ENCODE results near the gene PPIE.

Gene PPIE

DNA sequence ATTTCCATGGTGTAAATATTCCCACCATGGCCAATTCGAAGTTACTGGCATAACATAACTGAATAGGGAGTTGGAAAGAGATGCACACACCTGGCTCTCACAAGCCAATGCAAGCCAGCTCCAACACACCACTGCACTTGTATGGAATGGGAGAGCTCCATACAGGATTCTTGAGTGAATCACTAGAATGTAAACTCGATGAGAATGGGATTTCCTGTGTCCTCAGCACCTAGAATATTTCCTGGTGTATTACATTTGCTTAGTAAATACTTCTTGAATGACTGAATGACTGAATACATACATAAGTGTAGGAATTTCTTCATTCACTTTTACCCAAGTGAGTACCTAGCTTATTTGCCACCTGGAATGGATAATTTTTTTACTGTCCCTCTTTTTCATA, 16.2 kb upstream of the PPIE start:
- H3K4me3 ChIP-seq (ENCODE audit: low read depth, low read length) = no peak overlapping the region
- TF ChIP-seq, protein P1, sequence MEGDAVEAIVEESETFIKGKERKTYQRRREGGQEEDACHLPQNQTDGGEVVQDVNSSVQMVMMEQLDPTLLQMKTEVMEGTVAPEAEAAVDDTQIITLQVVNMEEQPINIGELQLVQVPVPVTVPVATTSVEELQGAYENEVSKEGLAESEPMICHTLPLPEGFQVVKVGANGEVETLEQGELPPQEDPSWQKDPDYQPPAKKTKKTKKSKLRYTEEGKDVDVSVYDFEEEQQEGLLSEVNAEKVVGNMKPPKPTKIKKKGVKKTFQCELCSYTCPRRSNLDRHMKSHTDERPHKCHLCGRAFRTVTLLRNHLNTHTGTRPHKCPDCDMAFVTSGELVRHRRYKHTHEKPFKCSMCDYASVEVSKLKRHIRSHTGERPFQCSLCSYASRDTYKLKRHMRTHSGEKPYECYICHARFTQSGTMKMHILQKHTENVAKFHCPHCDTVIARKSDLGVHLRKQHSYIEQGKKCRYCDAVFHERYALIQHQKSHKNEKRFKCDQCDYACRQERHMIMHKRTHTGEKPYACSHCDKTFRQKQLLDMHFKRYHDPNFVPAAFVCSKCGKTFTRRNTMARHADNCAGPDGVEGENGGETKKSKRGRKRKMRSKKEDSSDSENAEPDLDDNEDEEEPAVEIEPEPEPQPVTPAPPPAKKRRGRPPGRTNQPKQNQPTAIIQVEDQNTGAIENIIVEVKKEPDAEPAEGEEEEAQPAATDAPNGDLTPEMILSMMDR (IDR thresholded peaks at IDR 0.05; ENCODE audit: low read depth, low read length) = no peak
- TF ChIP-seq MYC (IDR thresholded peaks at IDR 0.05; ENCODE audit: low read depth, low read length) (no peak), POLR2A (IDR thresholded peaks at IDR 0.05; ENCODE audit: extremely low read depth, insufficient read length) (no peak)
- TF ChIP-seq, protein P2, sequence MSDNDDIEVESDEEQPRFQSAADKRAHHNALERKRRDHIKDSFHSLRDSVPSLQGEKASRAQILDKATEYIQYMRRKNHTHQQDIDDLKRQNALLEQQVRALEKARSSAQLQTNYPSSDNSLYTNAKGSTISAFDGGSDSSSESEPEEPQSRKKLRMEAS (IDR thresholded peaks at IDR 0.05; ENCODE audit: low read depth, low read length) = no peak
- no peak for DNase-seq (ENCODE audit: low read depth)

DNA sequence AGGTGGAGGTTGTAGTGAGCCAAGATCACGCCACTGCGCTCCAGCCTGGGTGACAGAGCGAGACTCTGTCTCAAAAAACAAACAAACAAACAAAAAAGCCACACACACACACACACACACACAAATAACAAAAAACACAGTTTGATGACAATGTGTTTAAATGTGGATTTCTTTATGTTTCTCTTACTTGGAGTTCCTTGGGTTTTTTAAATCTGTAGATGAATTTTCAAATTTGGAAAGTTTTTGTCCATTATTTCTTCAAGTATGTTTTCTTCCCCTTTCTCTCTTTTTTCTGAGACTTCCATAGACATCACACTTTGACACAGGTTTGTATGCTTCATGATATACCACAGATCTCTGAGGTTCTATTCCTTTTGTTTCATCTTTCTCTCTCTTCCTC, 12.1 kb upstream of the PPIE start:
- no peak for DNase-seq (ENCODE audit: low read depth)
- H3K4me3 ChIP-seq (ENCODE audit: low read depth, low read length) = no peak overlapping the region
- TF ChIP-seq POLR2A (IDR thresholded peaks at IDR 0.05; ENCODE audit: extremely low read depth, insufficient read length) (no peak), MYC (IDR thresholded peaks at IDR 0.05; ENCODE audit: low read depth, low read length) (no peak)
- TF ChIP-seq, protein P2 (IDR thresholded peaks at IDR 0.05; ENCODE audit: low read depth, low read length) = no peak
- TF ChIP-seq, protein P1 (IDR thresholded peaks at IDR 0.05; ENCODE audit: low read depth, low read length) = no peak

DNA sequence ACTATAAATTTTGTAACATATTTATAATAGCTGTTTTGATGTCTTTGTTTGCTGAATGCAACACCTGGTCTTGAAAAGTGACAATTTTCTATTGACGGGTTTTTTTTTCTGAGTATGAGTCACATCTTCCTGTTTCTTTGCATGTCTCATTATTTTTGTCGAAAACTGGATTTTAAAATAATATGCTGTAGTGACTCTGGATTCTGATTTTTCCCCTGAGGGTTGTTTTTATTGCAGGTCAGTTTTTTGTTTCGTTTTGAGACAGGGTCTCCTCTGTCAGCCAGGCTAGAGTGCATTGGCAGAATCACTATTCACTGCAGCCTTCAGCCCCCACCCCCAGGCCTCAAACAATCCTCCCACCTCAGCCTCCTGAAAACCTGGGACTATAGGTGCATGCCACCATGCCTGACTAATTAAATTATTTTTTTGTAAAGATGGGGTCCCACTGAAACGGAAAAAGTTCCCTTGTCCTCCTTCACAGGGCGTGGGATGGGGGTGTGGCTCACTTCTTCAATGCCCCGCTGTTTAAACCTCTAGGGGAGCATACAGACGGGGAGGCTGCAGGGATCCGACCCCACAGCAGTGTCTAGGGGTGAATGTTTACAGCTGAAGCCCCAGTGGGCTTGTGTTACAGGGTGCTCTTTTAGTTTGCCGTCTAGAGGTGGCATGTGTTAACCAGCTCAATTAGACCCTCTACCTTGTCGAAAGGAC, 11.3 kb upstream of the PPIE start:
- no peak overlapping the region for H3K4me3 ChIP-seq (ENCODE audit: low read depth, low read length)
- DNase-seq (ENCODE audit: low read depth) = no peak
- TF ChIP-seq, protein P1 (IDR thresholded peaks at IDR 0.05; ENCODE audit: low read depth, low read length) = no peak

DNA sequence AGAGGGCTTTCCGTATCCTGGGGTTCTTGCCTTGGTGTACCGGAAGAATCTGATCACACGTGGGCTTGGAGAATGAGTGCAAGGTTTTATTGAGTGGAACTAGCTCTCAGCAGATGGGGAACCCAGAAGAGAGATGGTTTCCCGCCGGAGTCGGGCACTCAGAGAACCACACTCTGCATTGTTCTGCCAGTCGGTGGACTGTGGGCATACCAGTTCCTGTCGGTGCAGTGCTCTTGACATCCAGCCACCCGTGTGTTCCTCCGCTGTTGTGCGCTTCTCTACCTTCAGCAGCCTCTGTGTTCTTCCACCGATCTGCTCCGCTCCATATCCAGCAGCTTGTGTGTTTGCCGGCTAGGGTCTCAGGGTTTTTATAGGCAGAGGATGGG, 10.8 kb upstream of the PPIE start:
- TF ChIP-seq, protein P1 (IDR thresholded peaks at IDR 0.05; ENCODE audit: low read depth, low read length) = no peak
- no peak for TF ChIP-seq POLR2A (IDR thresholded peaks at IDR 0.05; ENCODE audit: extremely low read depth, insufficient read length)
- no peak for TF ChIP-seq MYC (IDR thresholded peaks at IDR 0.05; ENCODE audit: low read depth, low read length)
- TF ChIP-seq, protein P2 (IDR thresholded peaks at IDR 0.05; ENCODE audit: low read depth, low read length) = no peak
- no peak for DNase-seq (ENCODE audit: low read depth)
- no peak overlapping the region for H3K4me3 ChIP-seq (ENCODE audit: low read depth, low read length)

DNA sequence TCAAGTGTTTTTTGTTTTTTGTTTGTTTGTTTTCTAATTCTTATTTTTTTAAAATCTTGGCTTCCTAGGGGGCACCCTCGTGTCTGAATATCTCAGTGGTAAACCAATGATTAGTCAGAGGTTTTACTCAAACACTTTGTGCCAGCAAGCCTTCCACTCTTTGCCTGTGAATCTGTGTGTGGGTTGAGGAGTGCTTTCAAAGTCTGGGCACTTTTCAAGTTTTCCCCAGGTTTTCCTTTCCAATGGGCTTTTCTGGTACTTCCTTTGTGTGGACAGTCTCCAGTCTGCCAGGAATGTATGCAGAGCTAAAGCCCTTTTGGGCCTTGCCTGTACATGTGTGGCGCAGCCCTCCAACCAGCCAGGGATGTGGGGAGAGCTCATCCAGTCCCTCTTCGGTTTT, 9.7 kb upstream of the PPIE start:
- TF ChIP-seq, protein P1 (IDR thresholded peaks at IDR 0.05; ENCODE audit: low read depth, low read length) = no peak
- TF ChIP-seq, protein P2 (IDR thresholded peaks at IDR 0.05; ENCODE audit: low read depth, low read length) = no peak
- TF ChIP-seq MYC (IDR thresholded peaks at IDR 0.05; ENCODE audit: low read depth, low read length) (no peak), POLR2A (IDR thresholded peaks at IDR 0.05; ENCODE audit: extremely low read depth, insufficient read length) (no peak)
- no peak overlapping the region for H3K4me3 ChIP-seq (ENCODE audit: low read depth, low read length)
- no peak for DNase-seq (ENCODE audit: low read depth)

DNA sequence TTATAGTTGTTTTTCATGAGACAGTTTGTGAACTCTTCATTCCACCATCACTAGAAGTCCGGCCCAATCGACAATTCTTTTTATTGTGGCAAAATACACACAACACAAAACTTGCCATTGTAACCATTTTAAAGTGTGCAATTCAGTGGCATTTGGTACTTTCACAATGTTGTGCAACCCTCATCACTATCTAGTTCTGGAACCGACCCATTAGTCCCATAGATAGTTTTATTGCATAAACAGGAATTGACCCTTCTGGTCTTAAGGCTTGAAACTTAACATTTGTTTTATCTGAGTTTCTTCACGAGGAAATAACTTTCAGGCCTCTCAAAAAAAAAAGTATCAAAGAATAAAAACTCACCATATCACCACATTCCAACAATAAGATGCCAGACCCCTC, 8.8 kb upstream of the PPIE start:
- DNase-seq (ENCODE audit: low read depth) = no peak
- H3K4me3 ChIP-seq (ENCODE audit: low read depth, low read length) = no peak overlapping the region
- TF ChIP-seq POLR2A (IDR thresholded peaks at IDR 0.05; ENCODE audit: extremely low read depth, insufficient read length) = no peak
- TF ChIP-seq, protein P2 (IDR thresholded peaks at IDR 0.05; ENCODE audit: low read depth, low read length) = no peak
- no peak for TF ChIP-seq MYC (IDR thresholded peaks at IDR 0.05; ENCODE audit: low read depth, low read length)
- TF ChIP-seq, protein P1 (IDR thresholded peaks at IDR 0.05; ENCODE audit: low read depth, low read length) = no peak

Measured in NB4 (cell line).